Activated CD4-positive, alpha-beta memory T cell treated with anti-CD3 and anti-CD28 coated beads, Interleukin-2, amount 10 ng/mL, durations not matched to agents 7 days and 5 days (primary cell): ENCODE measurements around the gene CDH24. TPM values are rescaled to one million over a fixed set of nuclear protein-coding genes. Genes with fewer than 3 reads are reported as not detected.

Experiments
- CTCF ChIA-PET: fragments of 350-600 bp; sonication (Branson Sonifier 250); formaldehyde crosslinking; loops from one replicate; lab custom pipeline; 2021; ENCODE audit warnings: antibody characterized with exemption, inconsistent platforms; lab: Charles Lee
- POLR2A ChIA-PET: fragments of 350-600 bp; sonication (Branson Sonifier 250); formaldehyde crosslinking; loops from one replicate; lab custom pipeline; 2021; ENCODE audit warnings: antibody characterized with exemption; lab: Charles Lee
- DNase-seq: peaks from one replicate; pipeline ENCODE4 v3.0.0-alpha.2; 2020
- H3K27ac Mint-ChIP-seq: one replicate; pipeline ENCODE4 v1.8.0; 2021; ENCODE audit warnings: mild to moderate bottlenecking, mixed read lengths
- H3K27me3 Mint-ChIP-seq: one replicate; pipeline ENCODE4 v1.8.0; 2021; ENCODE audit warnings: mixed read lengths
- H3K36me3 Mint-ChIP-seq: one replicate; pipeline ENCODE4 v1.8.0; 2021; ENCODE audit warnings: low read depth, mixed read lengths
- H3K4me1 Mint-ChIP-seq: one replicate; pipeline ENCODE4 v1.8.0; 2021; ENCODE audit warnings: mixed read lengths
- H3K4me3 Mint-ChIP-seq: one replicate; pipeline ENCODE4 v1.8.0; 2021; ENCODE audit warnings: mild to moderate bottlenecking, mixed read lengths
- H3K9me3 Mint-ChIP-seq: one replicate; pipeline ENCODE4 v1.8.0; 2021; ENCODE audit warnings: mixed read lengths
- total RNA-seq, 2 experiments: library from RNA; stranded (reverse); gene quantifications; one replicate each; pipeline ENCODE4 v1.2.3, GENCODE V29; 2021

Gene CDH24
- total RNA-seq, 2 experiments from 2014 or later: 1.6 to 2.0 TPM

GRCh38 chr14:23056145-23056955 is 970 bp downstream of the CDH24 start:
- no peaks in the 10 kb centered on the region for H3K9me3 Mint-ChIP-seq
- H3K4me3 Mint-ChIP-seq: peak overlapping the region; percentile 71
- ChIA-PET POLR2A (interaction anchor here (1.3 kb wide), 1 partner anchor 50 kb away, joined by 3 read pairs; no protein-coding TSS in a partner anchor), CTCF (interaction anchor here (0.6 to 12.5 kb wide), 12 partner anchors 13 to 503 kb away, joined by 3 to 332 read pairs (median 7); partner anchors contain the start of genes AJUBA and PSMB11)
- peaks cover 27% of the 10 kb centered on the region for H3K36me3 Mint-ChIP-seq
- H3K27me3 Mint-ChIP-seq: peaks cover 8% of the 10 kb centered on the region
- DNase-seq: peak; percentile 71
- peaks cover 17% of the 10 kb centered on the region for H3K4me1 Mint-ChIP-seq
- H3K27ac Mint-ChIP-seq: no peak overlapping the region

DNA sequence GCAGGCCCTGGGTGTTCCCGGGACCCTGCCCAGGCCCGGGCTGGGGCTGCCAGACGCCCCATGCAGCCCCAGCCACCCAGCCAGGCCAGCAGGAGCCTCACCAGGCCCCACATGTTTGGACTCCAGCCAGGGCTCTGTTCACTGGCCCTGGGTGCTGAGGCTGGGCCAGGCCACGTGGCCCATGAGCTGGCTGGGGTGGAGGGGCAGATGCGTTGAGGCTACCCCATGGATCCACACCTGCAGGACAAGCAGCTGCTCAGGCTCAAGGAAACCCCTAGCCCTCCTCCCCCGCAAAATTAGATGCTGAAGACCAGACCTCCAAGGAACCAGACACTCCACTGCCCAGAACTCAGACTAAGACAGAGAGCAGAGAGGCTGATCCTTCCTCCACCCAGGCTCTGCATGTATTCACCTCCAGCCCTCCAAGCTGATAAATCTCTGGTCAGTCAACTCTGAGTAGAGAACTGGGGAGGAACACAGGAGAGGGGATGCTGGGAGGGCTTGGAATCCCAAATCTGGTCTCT is 1.6 kb downstream of the CDH24 start:
- H3K9me3 Mint-ChIP-seq: no peaks in the 10 kb centered on the region
- H3K27ac Mint-ChIP-seq: no peak overlapping the region
- peaks cover 17% of the 10 kb centered on the region for H3K4me1 Mint-ChIP-seq
- peak overlapping the region; percentile 71 for H3K4me3 Mint-ChIP-seq
- H3K36me3 Mint-ChIP-seq: peaks cover 21% of the 10 kb centered on the region
- CTCF ChIA-PET: interaction anchor here (1.4 to 12.5 kb wide), 8 partner anchors 13 to 83 kb away, joined by 4 to 332 read pairs (median 10); partner anchors contain the start of genes AJUBA and PSMB11
- peaks cover 8% of the 10 kb centered on the region for H3K27me3 Mint-ChIP-seq
- DNase-seq: no peak
- POLR2A ChIA-PET: interaction anchor here (0.8 to 1.3 kb wide), 3 partner anchors 49 to 69 kb away, joined by 3 read pairs; no protein-coding TSS in a partner anchor

- ChIA-PET CTCF (interaction anchor here (0.6 to 12.5 kb wide), 10 partner anchors 13 to 115 kb away, joined by 3 to 332 read pairs (median 7); partner anchors contain the start of genes AJUBA and PSMB11), POLR2A (interaction anchor here (0.8 to 1.2 kb wide), 2 partner anchors 61 to 68 kb away, joined by 3 read pairs; no protein-coding TSS in a partner anchor)
- Mint-ChIP-seq H3K4me3 (no peak overlapping the region), H3K27me3 (peaks cover 8% of the 10 kb centered on the region), H3K27ac (no peak overlapping the region), H3K36me3 (peaks cover 17% of the 10 kb centered on the region), H3K4me1 (peaks cover 17% of the 10 kb centered on the region), H3K9me3 (no peaks in the 10 kb centered on the region)
- no peak for DNase-seq
Measured at GRCh38 chr14:23055147-23055550, 2.2 kb downstream of the CDH24 start.

GRCh38 chr14:23054000-23054811 is 3.1 kb downstream of the CDH24 start:
- ChIA-PET CTCF (interaction anchor here (0.7 to 12.5 kb wide), 8 partner anchors 14 to 81 kb away, joined by 3 to 332 read pairs (median 7); partner anchors contain the start of gene AJUBA), POLR2A (interaction anchor here (1.2 kb wide), 1 partner anchor 67 kb away, joined by 3 read pairs; no protein-coding TSS in a partner anchor)
- no peaks in the 10 kb centered on the region for H3K9me3 Mint-ChIP-seq
- no peak overlapping the region for H3K27ac Mint-ChIP-seq
- DNase-seq: no peak
- H3K36me3 Mint-ChIP-seq: peaks cover 9% of the 10 kb centered on the region
- peaks cover 8% of the 10 kb centered on the region for H3K27me3 Mint-ChIP-seq
- H3K4me3 Mint-ChIP-seq: no peak overlapping the region
- peaks cover 17% of the 10 kb centered on the region for H3K4me1 Mint-ChIP-seq

DNA sequence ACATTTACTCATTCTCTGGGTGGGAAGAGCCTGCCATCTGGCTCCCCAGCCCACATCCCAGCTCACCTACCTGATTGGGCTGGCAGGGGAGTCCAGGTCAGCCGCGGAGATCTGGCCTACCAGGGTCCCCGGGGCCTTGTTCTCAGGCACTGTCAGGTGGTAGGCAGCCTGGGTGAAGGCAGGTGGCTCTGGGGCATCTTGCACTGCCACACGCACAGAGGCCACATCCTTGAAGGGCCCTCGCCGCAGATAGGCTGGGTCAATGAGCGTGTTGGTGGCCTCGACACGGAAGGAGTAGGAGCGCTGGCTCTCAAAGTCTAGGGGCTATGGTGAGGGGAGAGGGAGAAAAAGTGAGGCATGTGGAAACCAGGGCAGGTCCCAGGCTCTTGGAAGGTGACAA is 3.9 kb downstream of the CDH24 start:
- ChIA-PET CTCF (interaction anchor here (0.9 to 12.5 kb wide), 5 partner anchors 37 to 80 kb away, joined by 3 to 332 read pairs (median 10); partner anchors contain the start of gene AJUBA), POLR2A (no interaction called here)
- Mint-ChIP-seq H3K36me3 (peaks cover 4% of the 10 kb centered on the region), H3K9me3 (no peaks in the 10 kb centered on the region), H3K27me3 (peaks cover 8% of the 10 kb centered on the region), H3K27ac (no peak overlapping the region), H3K4me1 (peaks cover 17% of the 10 kb centered on the region), H3K4me3 (no peak overlapping the region)
- DNase-seq: no peak

- peaks cover 8% of the 10 kb centered on the region for H3K27me3 Mint-ChIP-seq
- H3K27ac Mint-ChIP-seq: no peak overlapping the region
- DNase-seq: no peak
- ChIA-PET POLR2A (no interaction called here), CTCF (interaction anchor here (1.5 to 12.5 kb wide), 5 partner anchors 16 to 67 kb away, joined by 4 to 332 read pairs (median 10); partner anchors contain the start of gene AJUBA)
- no peak overlapping the region for H3K4me3 Mint-ChIP-seq
- H3K4me1 Mint-ChIP-seq: peaks cover 11% of the 10 kb centered on the region
- no peaks in the 10 kb centered on the region for H3K9me3 Mint-ChIP-seq
- H3K36me3 Mint-ChIP-seq: no peaks in the 10 kb centered on the region
Measured at GRCh38 chr14:23052671-23053070, 4.6 kb downstream of the CDH24 start.

DNA sequence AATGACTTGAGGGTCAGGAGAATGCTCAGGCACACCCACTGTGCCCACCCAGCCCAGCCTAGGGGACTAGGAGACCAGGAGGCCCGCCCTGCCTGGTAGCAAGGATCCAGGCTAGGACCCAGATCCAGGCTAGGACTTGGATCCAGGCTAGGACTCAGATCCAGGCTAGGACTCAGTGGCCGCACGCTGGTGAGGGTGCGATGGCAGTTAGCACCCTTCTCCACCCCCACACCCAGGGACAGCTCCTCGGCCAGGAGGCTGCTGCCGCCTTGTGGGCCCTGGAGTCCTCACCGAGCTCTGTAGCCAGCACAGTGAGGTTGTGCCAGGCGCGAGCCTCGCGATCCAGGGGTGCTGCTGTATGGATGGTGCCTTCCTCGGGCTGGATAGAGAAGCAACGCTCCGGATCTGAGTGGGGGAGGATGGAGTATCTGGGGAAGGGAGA is 5.1 kb downstream of the CDH24 start:
- POLR2A ChIA-PET: interaction anchor here (1.0 to 1.1 kb wide), 2 partner anchors 46 to 66 kb away, joined by 3 read pairs; no protein-coding TSS in a partner anchor
- no peaks in the 10 kb centered on the region for H3K9me3 Mint-ChIP-seq
- H3K27ac Mint-ChIP-seq: no peak overlapping the region
- H3K36me3 Mint-ChIP-seq: no peaks in the 10 kb centered on the region
- CTCF ChIA-PET: interaction anchor here (1.5 to 2.8 kb wide), 5 partner anchors 17 to 65 kb away, joined by 4 to 15 read pairs (median 8); no protein-coding TSS in a partner anchor
- no peak overlapping the region for H3K4me3 Mint-ChIP-seq
- no peak for DNase-seq
- peaks cover 11% of the 10 kb centered on the region for H3K4me1 Mint-ChIP-seq
- peaks cover 8% of the 10 kb centered on the region for H3K27me3 Mint-ChIP-seq

DNA sequence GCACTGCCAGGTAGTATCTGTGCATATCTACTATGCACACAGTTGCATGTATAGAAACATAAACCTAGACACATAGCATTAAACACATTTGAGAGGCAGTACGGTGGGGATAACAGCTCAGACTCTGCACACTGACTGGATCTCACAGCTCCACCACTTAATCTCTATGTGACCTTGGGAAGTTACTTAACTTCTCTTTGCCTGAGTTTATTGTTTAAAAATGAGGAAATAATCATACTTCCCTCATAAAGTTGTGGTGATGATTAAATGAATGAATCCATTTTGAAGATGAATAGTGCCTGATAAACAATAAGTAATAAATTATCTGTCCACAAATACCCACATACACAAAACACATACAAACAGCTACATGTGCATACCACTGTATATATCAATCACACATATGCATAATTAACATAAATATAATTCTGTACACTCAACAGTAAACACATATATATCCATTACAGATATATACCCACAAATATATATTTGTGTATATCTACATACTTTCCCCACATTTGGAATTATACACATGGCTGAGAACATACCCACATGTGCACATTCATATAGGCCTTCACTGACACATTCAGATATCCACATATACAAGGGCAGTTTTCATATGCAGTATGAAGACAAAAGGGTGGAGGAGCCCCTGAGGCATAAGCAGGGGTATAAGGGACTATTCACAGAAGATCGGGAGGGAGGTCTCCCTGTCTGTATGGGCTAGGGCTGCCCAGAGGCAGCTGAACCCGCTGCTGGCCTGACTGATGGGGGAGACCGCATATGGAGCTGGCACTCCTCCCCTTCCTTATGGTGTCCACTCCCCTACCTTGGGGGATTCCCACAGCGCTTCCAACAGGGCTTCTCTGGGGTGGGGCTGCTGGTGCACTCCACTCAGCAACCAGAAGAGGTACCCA is 5.9 kb downstream of the CDH24 start:
- Mint-ChIP-seq H3K4me1 (peaks cover 5% of the 10 kb centered on the region), H3K36me3 (no peaks in the 10 kb centered on the region), H3K9me3 (no peaks in the 10 kb centered on the region), H3K4me3 (no peak overlapping the region), H3K27ac (no peak overlapping the region), H3K27me3 (peaks cover 3% of the 10 kb centered on the region)
- POLR2A ChIA-PET: interaction anchor here (1.0 to 1.1 kb wide), 2 partner anchors 45 to 65 kb away, joined by 3 read pairs; no protein-coding TSS in a partner anchor
- DNase-seq: no peak
- CTCF ChIA-PET: interaction anchor here (1.5 to 2.8 kb wide), 5 partner anchors 17 to 65 kb away, joined by 4 to 15 read pairs (median 8); no protein-coding TSS in a partner anchor

DNA sequence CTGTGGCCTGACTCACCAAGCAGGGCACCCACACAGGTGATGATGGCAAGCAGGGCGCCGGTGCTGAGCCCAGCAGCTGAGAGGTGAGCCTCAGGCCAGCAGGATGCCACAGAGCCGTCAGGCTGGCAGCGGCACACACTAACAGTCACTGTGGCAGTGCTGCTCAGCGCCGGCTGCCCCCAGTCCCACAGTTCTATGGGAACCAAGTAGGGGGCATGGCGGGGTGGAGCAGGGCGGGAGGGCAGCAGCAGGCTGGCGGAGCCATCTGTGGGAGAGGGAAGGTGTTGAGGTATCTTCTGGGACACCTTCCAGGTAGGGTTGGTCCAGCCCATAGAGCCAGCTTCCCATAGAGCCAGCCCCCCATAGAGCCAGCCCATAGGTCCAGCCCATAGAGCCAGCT is 8.3 kb downstream of the CDH24 start:
- Mint-ChIP-seq H3K27me3 (no peaks in the 10 kb centered on the region), H3K36me3 (no peaks in the 10 kb centered on the region), H3K4me1 (no peaks in the 10 kb centered on the region), H3K4me3 (no peak overlapping the region), H3K27ac (no peak overlapping the region), H3K9me3 (no peaks in the 10 kb centered on the region)
- no peak for DNase-seq
- POLR2A ChIA-PET: interaction anchor here (1.5 kb wide), 1 partner anchor 43 kb away, joined by 4 read pairs; no protein-coding TSS in a partner anchor
- CTCF ChIA-PET: interaction anchor here (1.2 to 1.4 kb wide), 4 partner anchors 53 to 76 kb away, joined by 3 to 5 read pairs (median 4); no protein-coding TSS in a partner anchor

GRCh38 chr14:23047751-23048693 is 9.3 kb downstream of the CDH24 start:
- ChIA-PET CTCF (interaction anchor here (1.2 to 1.4 kb wide), 2 partner anchors 61 to 75 kb away, joined by 4 to 5 read pairs; no protein-coding TSS in a partner anchor), POLR2A (interaction anchor here (1.5 kb wide), 1 partner anchor 42 kb away, joined by 4 read pairs; no protein-coding TSS in a partner anchor)
- H3K27me3 Mint-ChIP-seq: no peaks in the 10 kb centered on the region
- no peak for DNase-seq
- H3K4me3 Mint-ChIP-seq: no peak overlapping the region
- H3K9me3 Mint-ChIP-seq: no peaks in the 10 kb centered on the region
- no peak overlapping the region for H3K27ac Mint-ChIP-seq
- H3K36me3 Mint-ChIP-seq: no peaks in the 10 kb centered on the region
- H3K4me1 Mint-ChIP-seq: no peaks in the 10 kb centered on the region
